Measurements from ENCODE around the gene ADAMTS13.

- TF ChIP-seq CTCF (IDR thresholded peaks at IDR 0.05; ENCODE audit: low read length) (no peak), EZH2 (IDR thresholded peaks at IDR 0.05; ENCODE audit: borderline replicate concordance, low read length) (no peak)
Measured at GRCh38 chr9:133463864-133464615, 41.9 kb downstream of the ADAMTS13 start.
